ENCODE results near the gene LRRIQ1. TPM values are rescaled to one million over a fixed set of nuclear protein-coding genes. Genes with fewer than 3 reads are reported as not detected.
"Not testable (repeated sequence)": the region's sequence is repeated elsewhere in the genome, so short reads cannot be mapped to it uniquely, and the experiment has no call there.

LRRIQ1 gene
- total and polyA plus RNA-seq, 4 experiments from 2014 or later = not detected

DNA sequence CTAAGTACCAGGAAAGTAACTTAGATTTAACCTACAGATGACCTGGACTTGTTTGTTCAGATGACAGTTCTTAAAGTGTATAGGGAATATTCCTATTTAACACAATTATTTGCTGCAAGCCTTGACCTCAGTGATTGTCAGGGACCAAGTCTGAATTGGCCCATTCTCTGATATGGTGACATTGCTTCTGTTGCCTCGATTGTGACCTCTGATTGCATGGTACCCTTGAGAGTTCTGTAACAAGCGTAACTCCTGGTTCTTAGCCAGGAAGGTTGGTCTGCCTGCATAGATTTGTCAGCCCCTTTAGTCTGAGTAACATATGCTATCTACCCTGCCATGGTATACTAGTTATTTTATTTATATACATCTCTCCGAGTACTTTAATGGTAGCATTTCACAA, 150.1 kb downstream of the LRRIQ1 start:
- Histone ChIP-seq H3K9me3 (ENCODE audit: control insufficient read depth in 1 of 2, low read length in 2 of 2) (no peaks in the 10 kb centered on the region), H3K36me3 (ENCODE audit: insufficient read depth, low read length) (no peaks in the 10 kb centered on the region), H3K4me1 (ENCODE audit: insufficient read depth, low read length) (no peaks in the 10 kb centered on the region), H3K27me3 (ENCODE audit: insufficient read depth, low read length) (no peaks in the 10 kb centered on the region), H3K27ac (ENCODE audit: low read depth, low read length) (no peak overlapping the region), H3K4me3 (ENCODE audit: low read length in 2 of 2) (no peak overlapping the region)
- Mint-ChIP-seq H3K27me3 (no peaks in the 10 kb centered on the region), H3K36me3 (no peaks in the 10 kb centered on the region), H3K27ac (no peak overlapping the region), H3K9me3 (peaks cover 0 to 3% (median 0%) of the 10 kb centered on the region in 8 donors), H3K4me3 (no peak overlapping the region), H3K4me1 (no peaks in the 10 kb centered on the region)
- no peak for DNase-seq
- ChIA-PET CTCF (ENCODE audit: partially characterized antibody) (no interaction called here), POLR2A (ENCODE audit: partially characterized antibody) (no interaction called here)
- intact Hi-C loops (cut with micrococcal nuclease) = no loop called here

DNA sequence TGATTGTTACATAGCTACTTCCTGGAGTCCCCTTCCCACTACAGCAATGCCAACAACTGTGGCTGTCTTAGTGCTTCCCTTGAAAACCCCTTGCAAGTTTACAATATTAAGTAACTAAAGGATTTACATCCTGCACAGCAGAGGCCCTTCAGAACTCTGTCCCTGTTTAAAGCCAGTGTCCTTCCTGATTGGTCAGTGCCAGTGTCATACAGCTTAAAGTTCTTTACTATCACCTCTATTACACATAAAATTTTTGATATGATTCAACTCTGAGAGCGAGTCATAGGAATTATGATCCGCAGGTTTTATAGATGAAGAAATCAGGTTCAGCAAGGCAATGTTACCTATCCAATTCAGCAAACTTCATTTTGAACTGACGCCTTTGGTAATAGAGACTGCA, 152.5 kb downstream of the LRRIQ1 start:
- no peaks in the 10 kb centered on the region for H3K27me3 ChIP-seq (ENCODE audit: insufficient read depth, low read length)
- H3K27me3 Mint-ChIP-seq = no peaks in the 10 kb centered on the region
- H3K4me3 ChIP-seq (ENCODE audit: low read length in 2 of 2) = no peak overlapping the region
- intact Hi-C loops (cut with micrococcal nuclease) = no loop called here
- no peaks in the 10 kb centered on the region for H3K36me3 Mint-ChIP-seq
- ChIA-PET CTCF (ENCODE audit: partially characterized antibody) (no interaction called here), POLR2A (ENCODE audit: partially characterized antibody) (no interaction called here)
- peaks cover 0 to 3% (median 0%) of the 10 kb centered on the region in 8 donors for H3K9me3 Mint-ChIP-seq
- H3K4me3 Mint-ChIP-seq = no peak overlapping the region
- no peaks in the 10 kb centered on the region for H3K4me1 Mint-ChIP-seq
- no peaks in the 10 kb centered on the region for H3K4me1 ChIP-seq (ENCODE audit: insufficient read depth, low read length)
- H3K27ac Mint-ChIP-seq = no peak overlapping the region
- H3K36me3 ChIP-seq (ENCODE audit: insufficient read depth, low read length) = no peaks in the 10 kb centered on the region
- H3K27ac ChIP-seq (ENCODE audit: low read depth, low read length) = no peak overlapping the region
- H3K9me3 ChIP-seq (ENCODE audit: control insufficient read depth in 1 of 2, low read length in 2 of 2) = no peaks in the 10 kb centered on the region
- no peak for DNase-seq

DNA sequence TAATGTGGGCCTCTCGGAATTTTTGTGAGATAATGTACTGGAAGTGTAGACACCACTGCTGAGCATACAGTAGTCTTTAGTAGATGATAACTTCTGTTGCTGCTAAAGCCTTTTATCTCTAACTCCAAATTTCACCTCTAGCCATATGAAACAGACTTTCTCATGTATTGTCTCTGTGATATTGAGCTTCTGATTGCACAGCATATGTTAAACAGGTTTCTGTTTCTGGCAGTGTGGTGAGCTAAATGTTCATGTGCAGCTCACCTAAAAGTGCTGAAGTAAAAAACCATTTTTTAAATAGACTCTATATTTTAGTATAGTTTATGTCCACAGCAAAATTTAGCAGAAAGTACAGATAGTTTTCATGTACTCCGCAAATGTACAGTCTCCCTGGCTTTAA, 154.6 kb downstream of the LRRIQ1 start:
- POLR2A ChIA-PET (ENCODE audit: partially characterized antibody) = no interaction called here
- Histone ChIP-seq H3K4me1 (ENCODE audit: insufficient read depth, low read length) (no peaks in the 10 kb centered on the region), H3K27ac (ENCODE audit: low read depth, low read length) (no peak overlapping the region), H3K4me3 (ENCODE audit: low read length in 2 of 2) (no peak overlapping the region), H3K36me3 (ENCODE audit: insufficient read depth, low read length) (no peaks in the 10 kb centered on the region), H3K9me3 (ENCODE audit: control insufficient read depth in 1 of 2, low read length in 2 of 2) (no peaks in the 10 kb centered on the region), H3K27me3 (ENCODE audit: insufficient read depth, low read length) (no peaks in the 10 kb centered on the region)
- DNase-seq = no peak
- peaks cover 0 to 3% (median 0%) of the 10 kb centered on the region in 8 donors for H3K9me3 Mint-ChIP-seq
- CTCF ChIA-PET (ENCODE audit: partially characterized antibody) = no interaction called here
- H3K4me3 Mint-ChIP-seq = no peak overlapping the region
- no peaks in the 10 kb centered on the region for H3K36me3 Mint-ChIP-seq
- H3K27me3 Mint-ChIP-seq = no peaks in the 10 kb centered on the region
- H3K27ac Mint-ChIP-seq = no peak overlapping the region
- intact Hi-C loops (cut with micrococcal nuclease) = no loop called here
- no peaks in the 10 kb centered on the region for H3K4me1 Mint-ChIP-seq

DNA sequence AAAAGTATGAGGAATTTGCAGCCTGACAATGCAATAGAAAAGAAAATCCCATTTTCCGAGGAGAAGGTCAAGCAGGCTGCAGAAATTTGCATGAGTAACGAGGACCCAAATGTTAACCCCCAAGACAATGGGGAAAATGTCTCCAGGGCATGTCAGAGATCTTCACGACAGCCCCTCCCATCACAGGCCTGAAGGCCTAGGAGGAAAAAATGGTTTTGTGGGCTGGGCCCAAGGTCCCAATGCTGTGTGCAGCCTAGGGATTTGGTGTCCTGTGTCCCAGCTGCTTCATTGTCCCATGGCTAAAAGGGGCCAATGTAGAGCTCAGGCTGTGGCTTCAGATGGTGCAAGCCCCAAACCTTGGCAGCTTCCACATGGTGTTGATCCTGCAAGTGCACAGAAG, 167.7 kb downstream of the LRRIQ1 start:
- H3K4me1 ChIP-seq (ENCODE audit: insufficient read depth, low read length); H3K27me3 ChIP-seq (ENCODE audit: insufficient read depth, low read length); H3K9me3 ChIP-seq (ENCODE audit: control insufficient read depth in 1 of 2, low read length in 2 of 2); H3K4me3 Mint-ChIP-seq; DNase-seq; CTCF ChIA-PET (ENCODE audit: partially characterized antibody); H3K36me3 ChIP-seq (ENCODE audit: insufficient read depth, low read length); H3K4me1 Mint-ChIP-seq; H3K27ac Mint-ChIP-seq; intact Hi-C loops (cut with micrococcal nuclease); H3K27ac ChIP-seq (ENCODE audit: low read depth, low read length); H3K4me3 ChIP-seq (ENCODE audit: low read length in 2 of 2); H3K27me3 Mint-ChIP-seq; POLR2A ChIA-PET (ENCODE audit: partially characterized antibody); H3K36me3 Mint-ChIP-seq: not testable (repeated sequence)
- H3K9me3 Mint-ChIP-seq = peaks cover 9 to 32% (median 19%) of the 10 kb centered on the region in 8 donors

DNA sequence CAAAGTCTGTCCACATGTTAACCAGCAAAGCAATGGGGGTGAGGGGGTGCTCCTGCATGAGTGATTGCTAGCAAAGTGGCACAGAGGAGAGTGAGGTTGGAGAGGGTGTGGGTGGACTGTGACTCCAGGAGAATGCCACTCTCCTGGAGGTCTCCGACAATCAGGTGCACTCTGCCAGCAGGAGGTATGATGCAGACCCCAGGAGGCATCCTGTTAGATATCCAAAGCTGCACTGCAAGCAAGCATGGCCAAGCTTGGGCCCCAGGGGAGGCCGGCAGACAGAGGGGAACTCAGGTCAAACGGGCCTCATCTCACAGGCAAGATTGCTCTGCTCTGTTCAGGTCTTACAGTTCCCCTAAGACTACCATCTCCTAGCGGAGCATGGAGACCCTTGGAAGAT, 170.4 kb downstream of the LRRIQ1 start:
- no peak overlapping the region for H3K27ac ChIP-seq (ENCODE audit: low read depth, low read length)
- intact Hi-C loops (cut with micrococcal nuclease) = no loop called here
- Mint-ChIP-seq H3K9me3 (peaks cover 9 to 27% (median 18%) of the 10 kb centered on the region in 8 donors), H3K4me1 (no peaks in the 10 kb centered on the region), H3K27ac (no peak overlapping the region), H3K4me3 (no peak overlapping the region), H3K36me3 (no peaks in the 10 kb centered on the region), H3K27me3 (no peaks in the 10 kb centered on the region)
- ChIA-PET POLR2A (ENCODE audit: partially characterized antibody) (no interaction called here), CTCF (ENCODE audit: partially characterized antibody) (no interaction called here)
- H3K36me3 ChIP-seq (ENCODE audit: insufficient read depth, low read length) = no peaks in the 10 kb centered on the region
- no peaks in the 10 kb centered on the region for H3K9me3 ChIP-seq (ENCODE audit: control insufficient read depth in 1 of 2, low read length in 2 of 2)
- H3K4me3 ChIP-seq (ENCODE audit: low read length in 2 of 2) = no peak overlapping the region
- no peaks in the 10 kb centered on the region for H3K4me1 ChIP-seq (ENCODE audit: insufficient read depth, low read length)
- no peaks in the 10 kb centered on the region for H3K27me3 ChIP-seq (ENCODE audit: insufficient read depth, low read length)
- DNase-seq = no peak

DNA sequence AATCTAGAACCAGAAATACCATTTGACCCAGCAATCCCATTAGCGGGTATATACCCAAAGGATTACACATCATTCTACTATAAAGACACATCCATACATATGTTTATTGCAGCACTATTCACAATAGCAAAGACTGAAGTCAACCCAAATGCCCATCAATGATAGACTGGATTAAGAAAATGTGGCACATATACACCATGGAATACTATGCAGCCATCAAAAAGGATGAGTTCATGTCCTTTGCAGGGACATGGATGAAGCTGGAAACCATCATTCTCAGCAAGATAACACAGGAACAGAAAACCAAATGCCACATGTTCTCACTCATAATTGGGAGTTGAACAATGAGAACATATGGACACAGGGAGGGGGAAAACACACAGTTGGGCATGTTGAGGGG, 188.2 kb downstream of the LRRIQ1 start:
- H3K4me1 ChIP-seq (ENCODE audit: insufficient read depth, low read length); H3K9me3 ChIP-seq (ENCODE audit: control insufficient read depth in 1 of 2, low read length in 2 of 2); H3K4me3 ChIP-seq (ENCODE audit: low read length in 2 of 2); H3K36me3 ChIP-seq (ENCODE audit: insufficient read depth, low read length); intact Hi-C loops (cut with micrococcal nuclease); H3K27ac ChIP-seq (ENCODE audit: low read depth, low read length); CTCF ChIA-PET (ENCODE audit: partially characterized antibody); H3K27me3 Mint-ChIP-seq; H3K4me1 Mint-ChIP-seq; H3K4me3 Mint-ChIP-seq; POLR2A ChIA-PET (ENCODE audit: partially characterized antibody); H3K36me3 Mint-ChIP-seq; H3K27me3 ChIP-seq (ENCODE audit: insufficient read depth, low read length); DNase-seq; H3K27ac Mint-ChIP-seq: not testable (repeated sequence)
- peaks cover 0 to 17% (median 4%) of the 10 kb centered on the region in 8 donors for H3K9me3 Mint-ChIP-seq

DNA sequence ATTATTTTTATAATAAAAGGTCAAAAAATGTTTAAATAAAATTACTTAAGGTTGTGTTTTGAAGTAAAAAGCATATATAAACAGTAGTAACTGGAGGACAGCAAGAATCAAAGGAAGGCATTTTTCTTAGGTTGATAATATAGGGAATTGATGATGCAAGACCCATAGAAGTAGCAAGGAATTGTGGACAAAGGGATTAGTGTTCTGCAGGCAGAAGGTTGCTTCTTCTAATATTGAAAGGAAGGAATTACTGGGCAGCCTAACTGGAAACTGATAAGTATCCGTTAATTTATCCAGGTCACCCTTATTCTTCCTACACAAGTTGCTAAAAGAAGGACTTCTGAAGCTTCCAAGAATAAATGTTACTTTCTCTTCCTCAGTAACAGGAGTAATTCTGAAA, 189.3 kb downstream of the LRRIQ1 start:
- intact Hi-C loops (cut with micrococcal nuclease) = no loop called here
- no peaks in the 10 kb centered on the region for H3K36me3 ChIP-seq (ENCODE audit: insufficient read depth, low read length)
- no peaks in the 10 kb centered on the region for H3K27me3 ChIP-seq (ENCODE audit: insufficient read depth, low read length)
- POLR2A ChIA-PET (ENCODE audit: partially characterized antibody) = no interaction called here
- no peaks in the 10 kb centered on the region for H3K9me3 ChIP-seq (ENCODE audit: control insufficient read depth in 1 of 2, low read length in 2 of 2)
- H3K36me3 Mint-ChIP-seq = no peaks in the 10 kb centered on the region
- CTCF ChIA-PET (ENCODE audit: partially characterized antibody) = no interaction called here
- H3K4me1 ChIP-seq (ENCODE audit: insufficient read depth, low read length) = no peaks in the 10 kb centered on the region
- DNase-seq = no peak
- H3K27ac ChIP-seq (ENCODE audit: low read depth, low read length) = no peak overlapping the region
- no peak overlapping the region for H3K27ac Mint-ChIP-seq
- H3K4me3 ChIP-seq (ENCODE audit: low read length in 2 of 2) = no peak overlapping the region
- peaks cover 0 to 17% (median 4%) of the 10 kb centered on the region in 8 donors for H3K9me3 Mint-ChIP-seq
- no peak overlapping the region for H3K4me3 Mint-ChIP-seq
- no peaks in the 10 kb centered on the region for H3K27me3 Mint-ChIP-seq
- no peaks in the 10 kb centered on the region for H3K4me1 Mint-ChIP-seq

DNA sequence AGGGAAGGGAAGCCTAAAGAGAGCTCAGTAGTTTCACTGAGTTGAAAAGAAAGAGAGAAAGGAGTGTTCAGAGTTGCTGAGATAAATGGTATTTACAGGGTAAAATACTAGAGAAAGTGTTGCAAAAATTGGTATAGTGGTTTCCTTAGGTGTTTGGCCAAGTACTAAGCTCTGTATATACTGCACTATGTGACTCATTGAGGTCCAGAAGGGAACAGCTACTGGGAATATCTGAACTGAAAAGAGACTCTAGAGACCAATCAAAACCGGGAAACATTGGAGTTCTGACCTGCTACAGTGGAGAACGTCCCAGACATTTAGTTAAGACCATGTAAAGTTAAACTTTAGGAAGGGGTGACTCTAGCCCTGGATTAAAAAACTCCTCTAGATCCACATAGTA, 201.2 kb downstream of the LRRIQ1 start:
- peaks cover 0 to 8% (median 0%) of the 10 kb centered on the region in 8 donors for H3K9me3 Mint-ChIP-seq
- H3K4me3 ChIP-seq (ENCODE audit: low read length in 2 of 2) = no peak overlapping the region
- CTCF ChIA-PET (ENCODE audit: partially characterized antibody) = no interaction called here

More for the DNA sequence above, 201.2 kb downstream of the LRRIQ1 start:
- Histone ChIP-seq H3K4me1 (ENCODE audit: insufficient read depth, low read length) (no peaks in the 10 kb centered on the region), H3K9me3 (ENCODE audit: control insufficient read depth in 1 of 2, low read length in 2 of 2) (no peaks in the 10 kb centered on the region), H3K36me3 (ENCODE audit: insufficient read depth, low read length) (no peaks in the 10 kb centered on the region), H3K27ac (ENCODE audit: low read depth, low read length) (no peak overlapping the region), H3K27me3 (ENCODE audit: insufficient read depth, low read length) (no peaks in the 10 kb centered on the region)
- DNase-seq = no peak
- no peaks in the 10 kb centered on the region for H3K27me3 Mint-ChIP-seq
- intact Hi-C loops (cut with micrococcal nuclease) = no loop called here
- no peak overlapping the region for H3K4me3 Mint-ChIP-seq
- H3K36me3 Mint-ChIP-seq = no peaks in the 10 kb centered on the region
- POLR2A ChIA-PET (ENCODE audit: partially characterized antibody) = no interaction called here
- no peak overlapping the region for H3K27ac Mint-ChIP-seq
- no peaks in the 10 kb centered on the region for H3K4me1 Mint-ChIP-seq
